Neural cell (in vitro differentiated cells): ENCODE results near the gene CSGALNACT2. TPM values are rescaled to one million over a fixed set of nuclear protein-coding genes. Genes with fewer than 3 reads are reported as not detected.

Experiments
- H2AFZ ChIP-seq: fragments of 200-600, 300-800 bp; sonication (generic), shearing (Covaris generic); 2 replicates; pipeline ENCODE4 v1.6.0; 2014; ENCODE audit warnings: low read depth, mild to moderate bottlenecking, antibody characterized with exemption, low read length, moderate library complexity
- H3F3A ChIP-seq: fragments of 200-600 bp; shearing (Covaris generic); 2 replicates; pipeline ENCODE4 v1.6.1; 2016; ENCODE audit warnings: mild to moderate bottlenecking, moderate library complexity, mixed read lengths, antibody characterized with exemption, low read length; ENCODE audit not compliant: insufficient read depth, poor library complexity, severe bottlenecking
- H3K27ac ChIP-seq: fragments of 200-600, 300-800 bp; sonication (generic), shearing (Covaris generic); 2 replicates; pipeline ENCODE4 v1.5.1; 2014; ENCODE audit warnings: mild to moderate bottlenecking, low read length, moderate library complexity
- H3K27me3 ChIP-seq: fragments of 300-800, 200-600 bp; sonication (generic), shearing (Covaris generic); 2 replicates; pipeline ENCODE4 v1.6.0; 2014; ENCODE audit warnings: mild to moderate bottlenecking, low read depth, low read length, moderate library complexity; ENCODE audit not compliant: insufficient read depth
- H3K36me3 ChIP-seq: fragments of 300-800, 200-600 bp; sonication (generic), shearing (Covaris generic); 2 replicates; pipeline ENCODE4 v1.5.1; 2014; ENCODE audit warnings: mild to moderate bottlenecking, antibody characterized with exemption, low read length, moderate library complexity; ENCODE audit not compliant: insufficient read depth
- H3K4me2 ChIP-seq: fragments of 300-800, 200-600 bp; sonication (generic), shearing (Covaris generic); 2 replicates; pipeline ENCODE4 v1.6.0; 2014; ENCODE audit warnings: mild to moderate bottlenecking, low read length
- H3K4me3 ChIP-seq: fragments of 300-800, 200-600 bp; sonication (generic), shearing (Covaris generic); 2 replicates; pipeline ENCODE4 v1.5.1; 2014; ENCODE audit warnings: mild to moderate bottlenecking, low read length, moderate library complexity
- H3K79me2 ChIP-seq: fragments of 200-600 bp; shearing (Covaris generic); replicated peaks from 2 replicates; pipeline ENCODE4 v1.6.0; 2014; ENCODE audit warnings: mild to moderate bottlenecking, low read length, moderate library complexity; ENCODE audit not compliant: insufficient read depth
- H3K9ac ChIP-seq: fragments of 300-800, 200-600 bp; sonication (generic), shearing (Covaris generic); 2 replicates; pipeline ENCODE4 v1.6.1; 2016; ENCODE audit warnings: mild to moderate bottlenecking, low read length, mixed read lengths
- H3K9me2 ChIP-seq: fragments of 200-600 bp; shearing (Covaris generic); 2 replicates; pipeline ENCODE4 v1.6.1; 2016; ENCODE audit warnings: mild to moderate bottlenecking, low read length, mixed read lengths; ENCODE audit not compliant: insufficient read depth
- H3K9me3 ChIP-seq: fragments of 200-600, 300-800 bp; sonication (generic), shearing (Covaris generic); 2 replicates; pipeline ENCODE4 v1.6.1; 2016; ENCODE audit warnings: mild to moderate bottlenecking, mixed run types, low read length, moderate library complexity, mixed read lengths
- H4K20me1 ChIP-seq: fragments of 200-600 bp; shearing (Covaris generic); 2 replicates; pipeline ENCODE4 v1.6.1; 2016; ENCODE audit warnings: mild to moderate bottlenecking, mixed run types; ENCODE audit not compliant: insufficient read depth
- EP300 ChIP-seq: fragments of 450-650 bp; conservative IDR thresholded peaks from 2 replicates; pipeline ENCODE4 v1.6.1; 2014; ENCODE audit warnings: antibody characterized with exemption, mild to moderate bottlenecking, moderate library complexity; ENCODE audit not compliant: poor library complexity, severe bottlenecking
- EZH2 ChIP-seq: fragments of 200-600, 300-800 bp; shearing (Covaris generic), sonication (generic); IDR thresholded peaks from 2 replicates; pipeline ENCODE4 v1.6.1; 2014; ENCODE audit warnings: antibody characterized with exemption, low read length, borderline replicate concordance, mild to moderate bottlenecking; ENCODE audit not compliant: insufficient read depth, poor library complexity, severe bottlenecking
- MXI1 ChIP-seq: fragments of 450-650 bp; conservative IDR thresholded peaks from 2 replicates; pipeline ENCODE4 v1.6.1; 2014; ENCODE audit warnings: antibody characterized with exemption, mild to moderate bottlenecking; ENCODE audit not compliant: poor library complexity, severe bottlenecking
- POLR2AphosphoS5 ChIP-seq: IDR thresholded peaks from 2 replicates; pipeline ENCODE4 v1.6.1; 2012
- RAD21 ChIP-seq: fragments of 450-650 bp; conservative IDR thresholded peaks from 2 replicates; pipeline ENCODE4 v1.6.1; 2014; ENCODE audit warnings: antibody characterized with exemption, mild to moderate bottlenecking, moderate library complexity
- SMC3 ChIP-seq: fragments of 450-650 bp; conservative IDR thresholded peaks from 2 replicates; pipeline ENCODE4 v1.6.1; 2014; ENCODE audit warnings: antibody characterized with exemption, mild to moderate bottlenecking, moderate library complexity; ENCODE audit not compliant: poor library complexity
- TAF1 ChIP-seq: IDR thresholded peaks from 2 replicates; pipeline ENCODE4 v1.6.1; 2012; ENCODE audit warnings: low read depth
- polyA plus RNA-seq: library from polyadenylated mRNA; depleted of rRNA; stranded (reverse); fragments of >200 nt; gene quantifications from 2 replicates; pipeline ENCODE4 v1.2.3, GENCODE V29; 2014
- TF ChIP-seq, protein P1 (sequence below): fragments of 450-650 bp; IDR thresholded peaks from 2 replicates; pipeline ENCODE4 v1.5.1; 2014; ENCODE audit warnings: antibody characterized with exemption, mild to moderate bottlenecking, moderate library complexity; ENCODE audit not compliant: poor library complexity, severe bottlenecking
- TF ChIP-seq, protein P2 (sequence below): IDR thresholded peaks from 2 replicates; pipeline ENCODE4 v1.6.1; 2012; ENCODE audit warnings: borderline replicate concordance

CSGALNACT2 gene
- polyA plus RNA-seq, 1 donor from 2014 or later: 20.7 TPM

DNA sequence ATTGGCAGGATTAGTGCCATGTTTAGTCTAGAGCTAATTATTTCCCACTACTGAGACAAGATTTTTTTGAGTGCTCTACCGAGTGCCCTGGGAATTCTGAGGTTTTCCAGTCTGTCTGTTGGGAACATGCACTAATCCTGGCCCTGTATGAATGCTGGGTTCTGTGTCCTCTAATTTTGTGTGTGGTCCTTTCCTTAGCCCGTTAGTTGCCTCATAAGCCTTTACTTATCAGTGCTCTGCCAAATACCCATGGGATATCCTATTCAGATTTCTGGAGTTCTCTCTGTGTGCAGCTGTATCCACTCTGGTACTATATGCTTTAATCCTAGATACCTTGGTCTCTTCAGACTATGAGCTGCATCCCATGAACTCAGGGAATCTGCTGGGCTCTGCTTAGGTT lies 13.1 kb downstream of the CSGALNACT2 start:
- Histone ChIP-seq H3F3A (no peaks in the 10 kb centered on the region), H4K20me1 (no peaks in the 10 kb centered on the region), H3K79me2 (peaks cover 68% of the 10 kb centered on the region), H3K27me3 (no peaks in the 10 kb centered on the region), H3K9me3 (no peaks in the 10 kb centered on the region), H3K4me2 (no peak overlapping the region), H3K9me2 (no peaks in the 10 kb centered on the region), H3K4me3 (no peak overlapping the region), H3K9ac (no peak overlapping the region), H3K36me3 (no peaks in the 10 kb centered on the region), H2AFZ (no peak overlapping the region), H3K27ac (no peak overlapping the region)
- TF ChIP-seq EZH2 (no peak), SMC3 (no peak), RAD21 (no peak), EP300 (no peak), MXI1 (no peak), POLR2AphosphoS5 (no peak), TAF1 (no peak)
- TF ChIP-seq, protein P1, sequence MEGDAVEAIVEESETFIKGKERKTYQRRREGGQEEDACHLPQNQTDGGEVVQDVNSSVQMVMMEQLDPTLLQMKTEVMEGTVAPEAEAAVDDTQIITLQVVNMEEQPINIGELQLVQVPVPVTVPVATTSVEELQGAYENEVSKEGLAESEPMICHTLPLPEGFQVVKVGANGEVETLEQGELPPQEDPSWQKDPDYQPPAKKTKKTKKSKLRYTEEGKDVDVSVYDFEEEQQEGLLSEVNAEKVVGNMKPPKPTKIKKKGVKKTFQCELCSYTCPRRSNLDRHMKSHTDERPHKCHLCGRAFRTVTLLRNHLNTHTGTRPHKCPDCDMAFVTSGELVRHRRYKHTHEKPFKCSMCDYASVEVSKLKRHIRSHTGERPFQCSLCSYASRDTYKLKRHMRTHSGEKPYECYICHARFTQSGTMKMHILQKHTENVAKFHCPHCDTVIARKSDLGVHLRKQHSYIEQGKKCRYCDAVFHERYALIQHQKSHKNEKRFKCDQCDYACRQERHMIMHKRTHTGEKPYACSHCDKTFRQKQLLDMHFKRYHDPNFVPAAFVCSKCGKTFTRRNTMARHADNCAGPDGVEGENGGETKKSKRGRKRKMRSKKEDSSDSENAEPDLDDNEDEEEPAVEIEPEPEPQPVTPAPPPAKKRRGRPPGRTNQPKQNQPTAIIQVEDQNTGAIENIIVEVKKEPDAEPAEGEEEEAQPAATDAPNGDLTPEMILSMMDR: no peak
- TF ChIP-seq, protein P2, sequence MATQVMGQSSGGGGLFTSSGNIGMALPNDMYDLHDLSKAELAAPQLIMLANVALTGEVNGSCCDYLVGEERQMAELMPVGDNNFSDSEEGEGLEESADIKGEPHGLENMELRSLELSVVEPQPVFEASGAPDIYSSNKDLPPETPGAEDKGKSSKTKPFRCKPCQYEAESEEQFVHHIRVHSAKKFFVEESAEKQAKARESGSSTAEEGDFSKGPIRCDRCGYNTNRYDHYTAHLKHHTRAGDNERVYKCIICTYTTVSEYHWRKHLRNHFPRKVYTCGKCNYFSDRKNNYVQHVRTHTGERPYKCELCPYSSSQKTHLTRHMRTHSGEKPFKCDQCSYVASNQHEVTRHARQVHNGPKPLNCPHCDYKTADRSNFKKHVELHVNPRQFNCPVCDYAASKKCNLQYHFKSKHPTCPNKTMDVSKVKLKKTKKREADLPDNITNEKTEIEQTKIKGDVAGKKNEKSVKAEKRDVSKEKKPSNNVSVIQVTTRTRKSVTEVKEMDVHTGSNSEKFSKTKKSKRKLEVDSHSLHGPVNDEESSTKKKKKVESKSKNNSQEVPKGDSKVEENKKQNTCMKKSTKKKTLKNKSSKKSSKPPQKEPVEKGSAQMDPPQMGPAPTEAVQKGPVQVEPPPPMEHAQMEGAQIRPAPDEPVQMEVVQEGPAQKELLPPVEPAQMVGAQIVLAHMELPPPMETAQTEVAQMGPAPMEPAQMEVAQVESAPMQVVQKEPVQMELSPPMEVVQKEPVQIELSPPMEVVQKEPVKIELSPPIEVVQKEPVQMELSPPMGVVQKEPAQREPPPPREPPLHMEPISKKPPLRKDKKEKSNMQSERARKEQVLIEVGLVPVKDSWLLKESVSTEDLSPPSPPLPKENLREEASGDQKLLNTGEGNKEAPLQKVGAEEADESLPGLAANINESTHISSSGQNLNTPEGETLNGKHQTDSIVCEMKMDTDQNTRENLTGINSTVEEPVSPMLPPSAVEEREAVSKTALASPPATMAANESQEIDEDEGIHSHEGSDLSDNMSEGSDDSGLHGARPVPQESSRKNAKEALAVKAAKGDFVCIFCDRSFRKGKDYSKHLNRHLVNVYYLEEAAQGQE: no peak

DNA sequence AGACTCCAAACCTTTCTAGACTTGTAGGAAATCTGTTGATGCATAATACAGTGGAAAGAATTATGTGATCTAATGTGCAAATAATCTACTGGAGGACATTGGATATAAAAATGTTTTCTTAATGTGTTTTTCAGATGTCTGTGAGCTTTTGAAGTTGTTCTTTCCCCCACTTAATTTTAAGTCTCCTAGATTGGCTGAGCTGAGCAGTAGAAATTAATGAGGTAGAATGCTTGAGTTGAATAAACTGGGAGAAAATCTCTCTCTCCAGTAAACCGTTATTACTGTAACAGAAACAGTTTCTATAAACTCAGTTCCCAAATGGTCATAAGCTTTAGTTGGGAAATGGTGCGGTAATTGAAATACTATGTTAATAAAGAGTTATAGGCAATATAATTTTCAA lies 15.7 kb downstream of the CSGALNACT2 start:
- Histone ChIP-seq H3K27me3 (no peaks in the 10 kb centered on the region), H3K4me2 (no peak overlapping the region), H3K9me2 (no peaks in the 10 kb centered on the region), H3K9ac (no peak overlapping the region), H3K4me3 (no peak overlapping the region), H2AFZ (no peak overlapping the region), H3F3A (no peaks in the 10 kb centered on the region), H3K27ac (no peak overlapping the region), H3K9me3 (no peaks in the 10 kb centered on the region), H3K79me2 (peaks cover 47% of the 10 kb centered on the region), H3K36me3 (no peaks in the 10 kb centered on the region), H4K20me1 (no peaks in the 10 kb centered on the region)
- no peak for TF ChIP-seq EP300
- TF ChIP-seq POLR2AphosphoS5: no peak
- TF ChIP-seq RAD21: no peak
- TF ChIP-seq, protein P1: no peak
- TF ChIP-seq TAF1: no peak
- TF ChIP-seq MXI1: no peak
- TF ChIP-seq, protein P2: no peak
- TF ChIP-seq SMC3: no peak
- TF ChIP-seq EZH2: no peak
